Tongue (tissue), 2 donors: ENCODE results near the gene RWDD2A. TPM values are rescaled to one million over a fixed set of nuclear protein-coding genes. Genes with fewer than 3 reads are reported as not detected.

Experiments
- DNase-seq: peaks from one replicate; pipeline ENCODE4 v3.0.0-alpha.2; 2015
- total RNA-seq: library from RNA; depleted of rRNA; stranded (reverse); fragments of >200 nt; gene quantifications from one replicate; pipeline ENCODE4 v1.2.3, GENCODE V29; 2014

Gene RWDD2A
- total RNA-seq, 1 donor from 2014 or later: 2.4 TPM

DNA sequence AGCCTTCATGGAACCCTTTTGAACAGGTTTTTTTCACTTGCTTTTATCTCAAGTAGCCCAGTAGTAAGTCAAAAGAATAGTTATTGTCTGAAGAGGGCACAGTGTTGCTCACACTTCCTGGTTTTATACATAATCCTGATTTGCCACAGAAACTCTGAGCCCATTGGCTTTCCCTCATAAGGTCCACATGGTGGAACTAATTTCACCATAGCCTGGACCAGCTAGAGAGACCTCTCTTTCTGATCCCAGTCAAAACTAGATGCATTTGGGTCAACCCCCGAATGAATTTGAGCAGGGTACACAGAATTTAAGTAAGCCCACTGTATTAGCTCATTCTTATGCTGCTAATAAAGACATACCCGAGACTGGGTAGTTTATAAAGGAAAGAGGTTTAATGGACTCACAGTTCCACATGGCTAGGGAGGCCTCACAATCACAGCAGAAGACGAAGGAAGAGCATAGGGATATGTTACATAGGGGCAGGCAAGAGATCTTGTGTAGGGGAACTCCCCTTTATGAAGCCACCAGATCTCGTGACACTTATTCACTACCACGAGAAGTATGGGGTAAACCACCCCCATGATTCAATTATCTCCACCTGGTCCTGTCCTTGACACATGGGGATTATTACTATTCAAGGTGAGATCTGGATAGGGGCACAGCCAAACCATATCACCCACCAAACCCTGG is 6.2 kb downstream of the RWDD2A start:
- no peak for DNase-seq

DNA sequence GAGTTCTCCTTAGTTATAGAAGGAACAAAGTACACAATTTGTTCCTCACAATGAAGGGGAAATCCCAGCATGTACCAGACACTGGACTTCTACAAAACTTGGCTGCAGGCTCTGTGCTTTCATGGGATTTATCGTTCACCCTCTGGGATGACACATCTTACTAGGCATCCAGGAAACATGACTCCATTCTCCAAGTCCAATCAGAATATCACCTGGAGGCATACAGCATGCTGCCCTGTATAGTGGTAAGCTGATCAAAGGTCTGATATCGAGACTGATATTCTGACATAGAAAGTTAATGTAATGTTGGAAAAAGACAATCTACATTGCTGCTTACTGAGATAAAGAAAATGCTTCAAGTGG is 6.7 kb downstream of the RWDD2A start:
- no peak for DNase-seq

DNA sequence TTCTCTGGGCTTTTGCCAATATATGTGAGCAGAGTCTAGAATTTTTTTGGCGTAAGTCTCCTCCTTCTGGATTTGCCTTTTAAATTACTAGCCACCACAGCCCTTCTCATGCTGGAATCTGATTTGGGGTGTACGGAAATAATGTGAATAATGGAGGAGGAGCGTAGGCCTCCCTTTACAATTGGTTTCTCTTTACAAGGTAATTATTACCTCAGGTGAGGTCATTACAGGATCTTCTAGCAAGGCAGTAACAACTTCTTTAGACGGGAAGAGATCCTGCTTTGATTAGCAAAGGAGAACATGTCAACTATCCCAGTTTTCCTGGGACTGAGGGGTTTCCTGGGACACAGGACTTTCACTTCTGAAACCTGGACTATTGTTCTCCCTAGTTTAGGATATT is 8.9 kb downstream of the RWDD2A start:
- no peak for DNase-seq

DNA sequence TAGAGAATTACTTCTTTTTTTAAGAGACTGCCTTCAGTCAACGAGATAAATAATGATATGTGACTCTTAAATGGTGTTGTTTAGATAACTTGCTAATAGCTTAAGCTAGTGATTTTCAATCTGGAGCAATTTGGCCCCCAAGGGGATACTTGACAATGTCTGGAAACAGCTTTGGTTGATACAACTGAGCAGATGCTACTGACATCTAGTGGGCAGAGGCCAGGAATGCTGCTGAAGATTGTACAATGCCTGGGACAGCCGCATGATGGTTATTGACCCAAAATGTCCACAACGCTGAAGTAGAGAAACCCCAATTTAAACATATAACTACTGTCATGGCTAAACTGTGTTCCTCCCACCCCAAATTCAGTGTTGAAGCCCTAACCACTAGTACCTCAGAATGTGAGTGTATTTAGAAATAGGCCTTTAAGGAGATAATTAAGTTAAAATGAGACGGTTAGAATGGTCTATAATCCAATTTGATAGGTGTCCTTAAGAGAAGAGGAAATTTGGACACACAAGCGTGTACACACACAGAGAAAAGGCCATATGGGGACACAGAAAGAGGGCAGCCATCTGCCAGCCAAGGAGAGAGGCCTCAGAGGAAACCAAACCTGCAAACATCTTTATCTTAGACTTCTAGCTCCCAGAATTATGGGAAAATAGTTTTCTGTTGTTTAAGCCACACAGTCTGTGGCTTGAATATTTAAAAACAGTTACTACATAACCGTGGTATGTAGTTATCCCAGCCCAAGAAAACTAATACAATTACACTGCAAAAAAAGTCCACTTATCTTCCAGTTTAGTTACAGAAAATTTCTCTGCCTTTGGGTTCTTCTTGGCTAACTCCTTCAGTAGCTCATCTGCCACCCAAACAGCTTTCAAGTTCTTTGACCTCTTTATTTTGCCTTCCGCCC is 22.2 kb downstream of the RWDD2A start:
- DNase-seq: peak; percentile 89

DNA sequence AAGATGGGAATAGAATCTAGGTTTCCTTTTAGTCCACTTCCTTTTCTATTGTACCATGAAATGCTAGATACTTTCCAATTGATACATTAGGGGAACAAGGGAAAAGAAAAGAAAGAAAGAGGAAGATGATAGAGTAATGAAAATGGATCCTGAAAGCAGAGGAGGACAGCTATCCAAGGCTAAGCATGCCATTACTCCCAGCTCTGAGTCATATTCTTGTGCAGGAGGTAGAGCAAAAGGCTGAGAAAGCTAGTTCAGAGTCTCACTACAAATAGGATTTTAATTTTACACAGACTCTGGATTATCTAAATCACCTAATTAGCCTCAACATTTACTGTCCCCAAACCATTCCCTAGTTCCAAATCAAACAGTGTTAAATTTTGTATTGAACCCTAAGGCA is 23.6 kb downstream of the RWDD2A start:
- no peak for DNase-seq

DNA sequence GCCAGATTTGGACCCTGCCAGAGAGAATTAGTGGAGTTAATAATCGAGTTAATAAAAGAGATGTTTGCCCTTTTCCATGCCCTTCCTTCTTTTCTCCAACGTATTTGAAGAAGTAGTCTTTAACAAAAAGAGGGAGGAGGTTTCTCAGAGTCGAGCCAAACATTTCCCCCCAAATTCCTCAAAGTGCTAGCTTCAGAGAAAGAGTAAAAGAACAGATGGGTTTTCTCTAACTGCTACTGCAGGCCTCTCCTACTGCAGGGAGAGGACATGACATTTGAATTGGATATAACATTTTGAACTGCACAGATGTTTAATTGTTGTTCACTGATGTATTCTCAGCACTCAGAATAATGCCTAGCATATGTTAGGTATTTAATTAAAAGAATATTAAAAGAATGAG is 25.5 kb downstream of the RWDD2A start:
- DNase-seq: no peak

DNA sequence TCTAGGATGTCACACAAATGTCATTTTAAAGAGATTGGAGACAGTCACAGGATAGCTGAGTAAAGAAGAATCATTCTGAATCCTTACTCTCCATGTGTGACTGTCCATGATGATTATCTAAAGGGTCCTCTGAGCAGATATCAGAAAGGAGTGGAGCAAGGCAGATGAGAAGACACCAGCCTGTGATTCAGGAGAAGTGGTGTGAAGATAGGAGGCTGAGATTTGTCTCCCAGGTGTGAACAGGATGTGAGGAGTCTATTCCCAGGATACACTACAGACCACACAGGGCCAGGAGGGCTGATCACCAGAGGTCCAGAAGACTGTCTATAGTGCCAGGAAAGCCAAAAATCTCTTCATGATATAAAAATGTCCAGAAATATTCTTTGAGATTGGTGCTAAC is 27.0 kb downstream of the RWDD2A start:
- no peak for DNase-seq

DNA sequence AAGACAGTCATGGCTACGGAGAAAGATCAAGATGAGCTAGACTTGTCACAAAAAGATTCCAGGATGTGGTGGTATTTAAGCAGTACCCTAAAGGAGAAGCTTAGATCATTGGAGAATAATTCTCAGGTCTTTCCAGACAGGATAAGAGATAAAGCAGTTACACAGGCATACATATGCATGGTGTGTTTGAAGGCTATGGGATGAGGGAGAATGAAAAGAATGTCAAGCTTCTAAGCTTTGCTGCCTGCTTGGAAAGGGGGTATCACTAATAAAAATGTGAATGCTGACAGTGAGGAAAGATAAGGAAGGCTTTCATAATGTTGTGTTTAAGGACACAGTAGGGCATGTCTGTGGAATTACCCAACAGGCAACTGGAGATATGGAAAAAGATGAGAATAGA is 28.1 kb downstream of the RWDD2A start:
- DNase-seq: no peak

DNA sequence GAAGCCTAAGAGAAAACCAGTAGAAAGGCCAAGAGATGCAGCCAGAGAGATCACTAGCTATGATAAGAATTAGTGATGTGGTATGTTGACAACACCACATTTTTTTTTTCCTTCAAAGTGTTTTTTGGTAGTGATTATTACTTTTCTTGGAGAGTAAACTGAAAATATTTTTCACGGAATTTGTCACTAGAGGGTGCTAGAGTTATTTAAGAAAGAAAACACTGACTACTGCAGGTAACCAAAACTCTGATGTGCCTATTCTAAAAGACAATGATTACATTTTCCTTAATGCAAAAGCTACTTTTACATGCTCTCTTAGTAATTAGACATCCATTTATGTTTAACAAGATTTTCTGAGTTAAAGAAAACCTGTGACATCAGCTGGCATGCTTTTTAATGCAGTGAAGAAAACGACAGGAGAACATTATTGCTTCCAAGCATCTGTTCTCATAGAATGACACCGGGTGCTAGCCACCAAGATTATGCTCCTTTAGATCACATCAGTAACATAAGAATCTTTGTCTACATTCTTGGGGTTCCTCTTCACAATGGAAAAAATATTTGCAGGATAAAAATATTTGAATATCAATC is 28.8 kb downstream of the RWDD2A start:
- peak; percentile 72 for DNase-seq

DNA sequence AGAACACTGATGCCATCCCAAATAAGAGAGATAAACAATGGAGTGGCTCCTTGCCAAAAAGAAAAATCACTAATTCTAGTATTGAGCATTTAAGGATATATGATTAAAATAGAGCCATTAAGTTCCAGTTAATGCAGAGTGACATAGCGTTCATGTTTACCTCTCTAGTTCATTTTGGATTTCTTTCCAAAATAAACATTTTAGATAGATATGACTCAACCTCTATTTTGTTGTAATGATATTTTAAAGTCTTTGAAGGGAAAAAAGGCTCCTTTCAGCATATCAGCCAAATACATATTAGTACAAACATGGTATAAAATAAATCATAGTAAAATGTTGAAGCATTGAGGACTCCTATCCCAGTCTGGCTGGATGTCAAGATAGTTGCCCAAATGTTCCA is 33.4 kb downstream of the RWDD2A start:
- DNase-seq: no peak

DNA sequence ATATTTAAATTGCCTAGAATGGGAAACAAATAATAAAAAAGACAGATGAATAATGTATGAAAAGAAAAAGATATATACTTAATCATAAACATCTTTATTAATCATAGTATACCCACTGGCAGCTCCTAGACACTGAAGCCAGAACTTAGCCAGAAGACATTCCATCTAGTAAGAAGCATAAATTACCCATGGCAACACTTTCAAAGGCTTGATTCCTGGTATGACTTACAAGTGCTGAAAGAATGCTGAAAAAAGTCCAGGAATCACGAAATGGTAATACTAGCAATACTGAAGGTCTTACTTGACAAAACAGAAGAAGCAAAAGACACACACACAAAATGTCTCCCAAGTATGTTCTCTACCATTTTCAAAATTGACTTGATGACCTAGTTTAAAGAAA is 38.0 kb downstream of the RWDD2A start:
- peak; percentile 30 for DNase-seq

DNA sequence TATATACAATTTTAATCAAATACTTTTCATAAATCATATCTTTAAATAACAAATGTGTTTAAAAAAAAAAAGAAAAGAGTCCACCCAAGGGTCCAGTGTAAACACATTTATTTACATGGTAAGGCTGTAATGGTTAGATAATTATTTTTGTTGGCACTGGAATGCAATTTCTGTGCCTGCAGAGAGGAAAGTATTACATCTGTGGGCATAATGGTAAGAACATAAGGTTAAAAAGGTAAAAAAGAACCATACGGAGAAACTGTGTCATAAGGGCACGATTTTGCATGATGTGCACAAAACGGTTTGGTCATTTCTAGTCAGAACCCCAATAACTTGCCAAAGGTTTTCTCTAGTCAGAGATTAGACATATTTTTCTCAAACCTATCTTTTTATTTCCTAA is 54.3 kb downstream of the RWDD2A start:
- DNase-seq: no peak

Other genes with a start within 250 kb of the RWDD2A start
- gene UBE3D, start 127.5 kb upstream of the RWDD2A start, total RNA-seq: 12.6 TPM
- gene DOP1A, start 125.7 kb upstream of the RWDD2A start, total RNA-seq: 55.4 TPM
- gene PGM3, start 92 bp upstream of the RWDD2A start, total RNA-seq: 40.6 TPM
- gene ME1, start 237.7 kb downstream of the RWDD2A start, total RNA-seq: 4.0 TPM